NOMO-1 treated with dmso at 0.1 percent for 144 hours (cell line): ENCODE results near the gene OR3A2.
"Not testable (repeated sequence)": the region's sequence is repeated elsewhere in the genome, so short reads cannot be mapped to it uniquely, and the experiment has no call there.

Experiments
- DNase-seq: peaks from one replicate; lab custom pipeline; 2025; ENCODE audit not compliant: unreplicated experiment; lab: John Stamatoyannopoulos, UW

The OR3A2 gene

GRCh38 chr17:3385869-3386816, at the start of gene OR3A2:
TSS of gene OR3A2 (minus strand) at chr17:3386308.
- no peak for DNase-seq

GRCh38 chr17:3433741-3434140, 47.6 kb upstream of the OR3A2 start, which contains the start of gene OR1E2:
TSS of gene OR1E2 (minus strand) at chr17:3433841. CDS start at chr17:3433841, 0 bp downstream.
- DNase-seq, result no peak

DNA sequence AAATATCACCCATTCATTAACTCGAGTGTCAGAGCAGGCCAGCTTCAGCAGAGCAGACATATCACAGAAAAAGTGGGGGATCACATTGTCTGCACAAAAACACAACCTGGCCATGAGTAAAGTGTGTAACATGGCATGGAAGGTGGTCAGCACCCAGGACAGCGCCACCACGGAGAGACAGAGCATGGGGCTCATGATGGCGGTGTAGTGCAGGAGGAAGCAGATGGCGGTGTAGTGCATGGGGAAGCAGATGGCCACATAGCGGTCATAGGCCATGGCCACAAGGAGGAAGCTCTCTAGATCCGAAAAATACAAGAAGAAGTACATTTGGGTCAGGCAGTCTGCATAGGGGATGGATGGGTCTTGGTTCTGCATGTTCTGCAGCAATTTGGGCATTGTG, 47.1 kb upstream of the OR3A2 start:
- peak; percentile 3 for DNase-seq

DNA sequence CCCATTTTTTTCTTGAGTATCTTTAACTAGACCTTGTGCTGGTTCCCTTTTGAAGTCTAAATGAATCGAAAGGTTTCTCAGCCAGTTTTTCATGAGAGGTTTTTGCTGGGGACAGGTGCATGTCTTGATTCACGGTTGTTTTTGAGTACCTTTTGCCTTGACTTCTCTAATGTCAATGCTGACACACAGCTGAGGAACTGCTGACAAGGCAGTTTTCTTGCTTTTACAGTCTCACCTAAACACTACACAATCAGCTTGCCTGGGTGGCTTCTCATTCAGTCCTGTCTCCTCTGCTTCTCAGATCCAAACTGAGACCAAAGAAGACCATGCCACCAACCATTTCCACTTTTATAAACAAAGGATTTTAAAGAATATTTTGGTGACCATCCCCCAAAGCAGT, 32.1 kb upstream of the OR3A2 start:
- no peak for DNase-seq

- no peak for DNase-seq
These were observed 29.5 kb upstream of the OR3A2 start for GRCh38 chr17:3415610-3416009.

DNA sequence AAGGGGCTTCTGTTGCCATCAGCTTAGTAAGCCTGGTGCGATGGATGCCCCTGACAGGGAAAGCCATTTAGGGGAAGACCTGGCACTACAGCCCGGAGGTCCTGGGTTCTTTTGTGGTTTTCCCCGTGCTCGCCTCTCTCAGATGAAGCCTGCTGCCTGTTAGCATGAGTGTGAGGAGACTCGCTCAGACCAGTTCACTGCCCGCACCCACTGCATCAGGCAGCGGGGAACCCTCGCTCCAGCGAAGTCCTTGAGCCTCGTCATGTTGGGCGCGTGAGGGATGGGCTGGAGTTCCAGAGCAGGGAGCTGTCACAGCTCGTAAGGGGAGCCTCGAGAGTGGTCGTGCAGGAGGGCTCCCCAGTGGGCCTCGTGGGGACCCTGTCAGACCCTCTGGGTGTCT, 26.1 kb upstream of the OR3A2 start:
- DNase-seq, result not testable (repeated sequence)

GRCh38 chr17:3411070-3411469, 25.0 kb upstream of the OR3A2 start, which contains the start of gene OR3A3:
TSS of gene OR3A3 (plus strand) at chr17:3411370.
- DNase-seq, result no peak

- not testable (repeated sequence) for DNase-seq
These were observed 17.7 kb upstream of the OR3A2 start for GRCh38 chr17:3403856-3404255.

- DNase-seq, result no peak
These were observed 15.7 kb upstream of the OR3A2 start for GRCh38 chr17:3401786-3402185.

DNA sequence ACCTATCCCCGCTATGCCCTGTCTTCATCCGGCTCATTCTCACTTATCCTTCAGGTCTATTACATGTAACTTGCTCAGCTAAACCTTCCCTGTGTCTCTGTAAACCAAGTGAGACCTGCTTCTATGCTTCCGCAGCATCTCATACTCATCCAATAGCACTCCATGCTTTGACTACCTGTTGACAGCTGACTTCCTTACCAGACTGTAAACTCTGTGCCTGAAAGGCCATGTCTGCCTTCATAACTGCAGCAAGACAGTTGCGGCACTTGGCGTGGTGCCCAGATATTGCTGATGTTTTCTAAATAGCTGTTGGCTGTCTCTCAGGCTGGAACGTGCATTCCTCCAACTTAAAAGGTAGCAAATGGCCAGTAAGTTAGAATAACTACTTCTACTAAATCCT, 13.9 kb upstream of the OR3A2 start:
- DNase-seq, result no peak

DNA sequence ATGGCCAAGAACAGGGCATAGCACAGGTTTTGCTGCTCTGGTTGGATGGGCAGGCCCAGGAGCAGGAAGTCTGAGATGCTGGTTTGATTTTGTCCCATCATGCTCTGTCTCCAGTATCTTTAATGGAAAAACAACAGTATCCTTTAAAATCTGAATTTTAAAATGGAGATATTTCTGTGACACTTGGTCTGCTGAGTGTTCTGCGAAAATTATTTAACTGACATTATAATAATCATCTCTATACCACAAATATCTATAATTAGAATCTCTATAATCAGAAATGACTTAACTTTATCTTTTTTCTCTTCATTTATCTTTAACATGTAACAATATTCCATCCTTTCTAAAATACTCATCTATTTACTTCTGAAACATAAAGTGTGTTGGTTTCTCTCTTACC, 12.2 kb upstream of the OR3A2 start, which contains the start of gene OR1E1:
Gene OR1E1 (minus strand): TSS at position 101 of the 400 bp plus-strand sequence. CDS start 0 bp downstream, at position 101.
- no peak for DNase-seq

DNA sequence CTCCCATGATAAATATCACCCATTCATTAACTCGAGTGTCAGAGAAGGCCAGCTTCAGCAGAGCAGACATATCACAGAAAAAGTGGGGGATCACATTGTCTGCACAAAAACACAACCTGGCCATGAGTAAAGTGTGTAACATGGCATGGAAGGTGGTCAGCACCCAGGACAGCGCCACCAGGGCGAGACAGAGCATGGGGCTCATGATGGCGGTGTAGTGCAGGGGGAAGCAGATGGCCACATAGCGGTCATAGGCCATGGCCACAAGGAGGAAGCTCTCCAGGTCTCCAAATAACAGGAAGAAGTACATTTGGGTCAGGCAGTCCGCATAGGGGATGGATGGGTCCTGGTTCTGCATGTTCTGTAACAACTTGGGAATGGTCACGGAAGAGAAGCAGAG, 11.7 kb upstream of the OR3A2 start:
- DNase-seq, result not testable (repeated sequence)

GRCh38 chr17:3389791-3390190, 3.7 kb upstream of the OR3A2 start:
- no peak for DNase-seq

DNA sequence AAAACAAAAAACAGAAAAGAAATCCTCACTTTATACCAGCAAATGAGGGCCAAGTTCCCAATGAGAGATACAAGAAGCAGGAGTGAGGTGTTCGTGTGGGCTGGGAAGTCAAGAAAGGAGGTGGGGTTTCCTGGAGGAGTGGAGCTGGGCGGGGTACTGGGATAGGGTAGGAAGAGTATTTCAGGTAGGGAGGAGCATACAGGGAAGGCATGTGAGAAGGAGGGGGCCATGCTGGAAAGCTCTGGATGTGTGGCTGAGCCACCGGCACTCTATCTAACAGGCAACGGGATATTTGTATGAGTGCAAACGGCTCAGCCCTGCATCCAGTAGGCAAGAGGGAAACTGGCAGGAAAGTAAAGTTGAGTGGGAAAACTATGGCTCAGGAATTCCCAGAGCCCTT, 4.2 kb downstream of the OR3A2 start:
- DNase-seq, result no peak

- no peak for DNase-seq
These were observed 7.8 kb downstream of the OR3A2 start for GRCh38 chr17:3378321-3378720.

GRCh38 chr17:3371167-3371566, 14.9 kb downstream of the OR3A2 start:
- DNase-seq, result not testable (repeated sequence)

DNA sequence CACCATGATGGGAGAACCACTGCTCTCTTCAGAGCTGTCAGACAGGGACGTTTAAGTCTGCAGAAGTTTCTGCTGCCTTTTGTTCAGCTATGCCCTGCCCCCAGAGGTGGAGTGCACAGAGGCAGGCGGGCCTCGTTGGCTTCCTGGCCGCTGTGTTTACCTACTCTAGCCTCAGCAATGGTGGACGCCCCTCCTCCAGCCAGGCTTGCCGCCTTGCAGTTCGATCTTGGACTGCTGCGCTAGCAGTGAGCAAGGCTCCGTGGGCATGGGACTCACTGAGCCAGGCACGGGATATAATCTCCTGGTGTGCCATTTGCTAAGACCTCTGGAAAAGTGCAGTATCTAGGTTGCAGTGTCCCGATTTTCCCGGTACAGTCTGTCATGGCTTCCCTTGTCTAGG, 43.3 kb downstream of the OR3A2 start:
- not testable (repeated sequence) for DNase-seq

DNA sequence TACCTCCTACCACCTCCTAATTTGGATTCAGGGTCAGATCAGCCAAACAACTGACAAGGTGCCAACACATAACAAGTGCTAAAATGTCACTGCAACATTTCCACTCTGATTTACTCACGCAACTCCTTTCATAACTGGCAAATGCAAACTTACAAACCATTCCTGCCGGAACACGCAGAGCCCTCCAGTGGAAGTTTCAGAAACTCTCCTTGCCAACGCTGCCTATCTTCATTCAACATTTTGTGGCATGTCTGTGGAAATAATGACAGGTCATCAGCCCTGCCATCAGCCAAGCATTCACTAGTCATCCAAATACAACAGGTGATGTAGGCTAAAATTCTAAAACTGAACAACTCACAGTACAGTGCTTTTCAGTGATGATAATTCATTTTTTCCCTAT, 50.2 kb downstream of the OR3A2 start:
- no peak for DNase-seq

- no peak for DNase-seq
These were observed 67.8 kb downstream of the OR3A2 start for GRCh38 chr17:3318336-3318735.

DNA sequence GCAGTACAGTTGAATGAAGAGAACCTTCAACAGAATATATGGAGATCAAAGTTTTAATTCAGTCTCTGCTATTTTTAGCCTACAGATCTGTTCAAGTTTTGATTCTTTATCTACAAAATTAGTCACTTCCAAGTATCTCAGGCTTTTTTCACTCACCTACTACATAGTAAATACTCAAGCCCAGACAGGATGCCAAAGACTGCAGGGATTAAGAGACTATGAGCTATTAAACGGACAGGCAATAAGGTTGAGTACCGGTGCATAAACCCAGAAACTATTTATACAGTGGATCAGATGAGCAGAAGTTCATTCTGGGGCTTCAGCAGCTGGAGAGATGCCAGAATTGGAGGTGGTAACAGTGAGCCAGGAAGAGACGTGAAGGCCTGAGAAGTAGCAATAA, 69.3 kb downstream of the OR3A2 start:
- DNase-seq, result no peak

- DNase-seq, result no peak
These were observed 77.5 kb downstream of the OR3A2 start for GRCh38 chr17:3308603-3309002.

- DNase-seq, result no peak
These were observed 87.8 kb downstream of the OR3A2 start, which contains the start of gene OR3A1 for GRCh38 chr17:3298260-3298659. TSS of gene OR3A1 (minus strand) at chr17:3298360. CDS start at chr17:3292582, 5,778 bp downstream.
